GM23248 (cell line): ENCODE data around the gene MAPK8. TPM values are rescaled to one million over a fixed set of nuclear protein-coding genes. Genes with fewer than 3 reads are reported as not detected.
"Not testable (repeated sequence)": the region's sequence is repeated elsewhere in the genome, so short reads cannot be mapped to it uniquely, and the experiment has no call there.

Source experiments
- DNase-seq: peaks from one replicate; pipeline ENCODE4 v3.0.0-alpha.2; 2015
- H2AFZ ChIP-seq: fragments of 200-600 bp; sonication (generic); 2 replicates; pipeline ENCODE4 v1.6.1; 2016; ENCODE audit warnings: antibody characterized with exemption
- H3F3A ChIP-seq: fragments of 200-600 bp; sonication (generic); 2 replicates; pipeline ENCODE4 v1.6.1; 2016; ENCODE audit warnings: mild to moderate bottlenecking, antibody characterized with exemption, mixed run types; ENCODE audit not compliant: insufficient read depth
- H3K27ac ChIP-seq: fragments of 200-600 bp; sonication (generic); 2 replicates; pipeline ENCODE4 v1.5.1; 2016; ENCODE audit warnings: mild to moderate bottlenecking
- H3K27me3 ChIP-seq: fragments of 200-600 bp; sonication (generic); replicated peaks from 2 replicates; pipeline ENCODE4 v1.6.1; 2016; ENCODE audit warnings: mild to moderate bottlenecking; ENCODE audit not compliant: insufficient read depth
- H3K36me3 ChIP-seq: fragments of 200-600 bp; sonication (generic); 2 replicates; pipeline ENCODE4 v1.6.1; 2016; ENCODE audit warnings: low read depth, mild to moderate bottlenecking
- H3K4me1 ChIP-seq: fragments of 200-600 bp; sonication (generic); 2 replicates; pipeline ENCODE4 v1.6.1; 2016; ENCODE audit warnings: mild to moderate bottlenecking; ENCODE audit not compliant: insufficient read depth
- H3K4me2 ChIP-seq: fragments of 200-600 bp; sonication (generic); one replicate; pipeline ENCODE4 v1.6.1; 2016; ENCODE audit warnings: mild to moderate bottlenecking; ENCODE audit not compliant: unreplicated experiment
- H3K4me3 ChIP-seq: fragments of 200-600 bp; sonication (generic); 2 replicates; pipeline ENCODE4 v1.5.1; 2016; ENCODE audit warnings: mild to moderate bottlenecking
- H3K79me2 ChIP-seq: fragments of 200-600 bp; sonication (generic); 2 replicates; pipeline ENCODE4 v1.6.1; 2016; ENCODE audit warnings: mild to moderate bottlenecking; ENCODE audit not compliant: insufficient read depth
- H3K9ac ChIP-seq: fragments of 200-600 bp; sonication (generic); 2 replicates; pipeline ENCODE4 v1.6.1; 2016; ENCODE audit warnings: mild to moderate bottlenecking
- H3K9me2 ChIP-seq: fragments of 200-600 bp; sonication (generic); 2 replicates; pipeline ENCODE4 v1.6.1; 2016; ENCODE audit warnings: mixed run types, mild to moderate bottlenecking, moderate library complexity; ENCODE audit not compliant: insufficient read depth
- H3K9me3 ChIP-seq: fragments of 200-600 bp; sonication (generic); one replicate; pipeline ENCODE4 v1.6.1; 2017; ENCODE audit warnings: low read depth
- H4K20me1 ChIP-seq: fragments of 200-600 bp; sonication (generic); 2 replicates; pipeline ENCODE4 v1.6.0; 2016; ENCODE audit not compliant: insufficient read depth
- EZH2 ChIP-seq: fragments of 200-600 bp; sonication (generic); IDR thresholded peaks from 2 replicates; pipeline ENCODE4 v1.6.1; 2018; ENCODE audit warnings: antibody characterized with exemption, mild to moderate bottlenecking; ENCODE audit not compliant: insufficient read depth, poor library complexity, severe bottlenecking
- EZH2phosphoT487 ChIP-seq: fragments of 200-600 bp; sonication (generic); IDR thresholded peaks from 2 replicates; pipeline ENCODE4 v1.6.1; 2018; ENCODE audit warnings: antibody characterized with exemption, moderate library complexity, mild to moderate bottlenecking, low read depth; ENCODE audit not compliant: insufficient read depth
- WGBS, 2 experiments: methylation state at CpG; one replicate each; pipeline ENCODE4 v1.1.6; 2015 to 2017; ENCODE audit warnings: low lambda C conversion rate in 2 of 2, low coverage in 1 of 2; ENCODE audit errors: missing lambda C conversion rate in 2 of 2; 5-methylcytosine and 5-hydroxymethylcytosine counted together
- in situ Hi-C: fragments of 300-500 bp; cut with MboI; formaldehyde crosslinking; loops from 2 replicates; pipeline ENCODE4 v1.15.0; 2020
- polyA plus RNA-seq: library from polyadenylated mRNA; unstranded; fragments of >200 nt; fragmentation: Nextera tagmentation; extraction: Ambion mirVana; gene quantifications from 2 replicates; pipeline ENCODE4 v1.2.1, GENCODE V29; 2016
- total RNA-seq: library from RNA; depleted of rRNA; stranded (reverse); fragments of >200 nt; shearing (Covaris generic); gene quantifications from 2 replicates; pipeline ENCODE4 v1.2.3, GENCODE V29; 2014

Gene MAPK8
- total and polyA plus RNA-seq, 2 experiments from 2014 or later = 44.4 to 78.7 TPM

- Histone ChIP-seq H3K36me3 (peaks cover 1% of the 10 kb centered on the region; the same call in 1 of the 2 replicates), H4K20me1 (no peaks in the 10 kb centered on the region), H3K4me3 (no peak overlapping the region), H3K4me1 (no peaks in the 10 kb centered on the region), H3K9me3 (no peaks in the 10 kb centered on the region), H3K27ac (no peak overlapping the region), H3K9ac (no peak overlapping the region), H3K79me2 (peaks cover 96% of the 10 kb centered on the region), H3K27me3 (no peaks in the 10 kb centered on the region), H3F3A (no peaks in the 10 kb centered on the region), H2AFZ (no peak overlapping the region), H3K9me2 (no peaks in the 10 kb centered on the region), H3K4me2 (no peak overlapping the region)
- DNase-seq = no peak
- WGBS, 2 experiments = 77 to 80% methylated on average over 7 of the region's 7 CpGs
- no peak for TF ChIP-seq EZH2phosphoT487
- TF ChIP-seq EZH2 = no peak
- in situ Hi-C loops = no loop called here
Measured at GRCh38 chr10:48336978-48337599, 30.6 kb downstream of the MAPK8 start.

GRCh38 chr10:48340734-48341133 is 34.3 kb downstream of the MAPK8 start:
- Histone ChIP-seq H3K36me3 (no peaks in the 10 kb centered on the region), H3K27ac (no peak overlapping the region), H3F3A (no peaks in the 10 kb centered on the region), H2AFZ (no peak overlapping the region), H3K27me3 (no peaks in the 10 kb centered on the region), H3K9me2 (no peaks in the 10 kb centered on the region), H4K20me1 (0 out of 2 replicates have a peak, but pooled peaks cover 7% of the 10 kb centered on the region), H3K4me3 (no peak overlapping the region), H3K79me2 (peaks cover 96% of the 10 kb centered on the region), H3K4me2 (no peak overlapping the region), H3K9me3 (no peaks in the 10 kb centered on the region), H3K4me1 (peaks cover 12% of the 10 kb centered on the region), H3K9ac (no peak overlapping the region)
- in situ Hi-C loops = no loop called here
- no peak for DNase-seq
- TF ChIP-seq EZH2 (no peak), EZH2phosphoT487 (no peak)

- in situ Hi-C loops = no loop called here
- Histone ChIP-seq H2AFZ (no peak overlapping the region), H3K9ac (no peak overlapping the region), H3K79me2 (peaks cover 96% of the 10 kb centered on the region), H3F3A (no peaks in the 10 kb centered on the region), H3K27me3 (no peaks in the 10 kb centered on the region), H3K27ac (no peak overlapping the region), H3K4me2 (no peak overlapping the region), H3K9me2 (no peaks in the 10 kb centered on the region), H3K36me3 (no peaks in the 10 kb centered on the region), H3K4me1 (peaks cover 12% of the 10 kb centered on the region), H3K9me3 (no peaks in the 10 kb centered on the region), H3K4me3 (no peak overlapping the region), H4K20me1 (0 out of 2 replicates have a peak, but pooled peaks cover 7% of the 10 kb centered on the region)
- TF ChIP-seq EZH2 (no peak), EZH2phosphoT487 (no peak)
- 52 to 55% methylated on average over 2 of the region's 2 CpGs for WGBS, 2 experiments
- no peak for DNase-seq
Measured at GRCh38 chr10:48343106-48343505, 36.6 kb downstream of the MAPK8 start.

GRCh38 chr10:48343921-48344598 is 37.6 kb downstream of the MAPK8 start:
- Histone ChIP-seq H3K27ac (no peak overlapping the region), H3K4me2 (peak overlapping the region; percentile 9), H3K27me3 (no peaks in the 10 kb centered on the region), H3K9me3 (no peaks in the 10 kb centered on the region), H3K36me3 (no peaks in the 10 kb centered on the region), H3K79me2 (peaks cover 98% of the 10 kb centered on the region), H3K4me3 (no peak overlapping the region), H3K4me1 (peaks cover 12% of the 10 kb centered on the region), H3K9me2 (no peaks in the 10 kb centered on the region), H3F3A (no peaks in the 10 kb centered on the region), H2AFZ (no peak overlapping the region), H4K20me1 (0 out of 2 replicates have a peak, but pooled peaks cover 7% of the 10 kb centered on the region), H3K9ac (no peak overlapping the region)
- in situ Hi-C loops = no loop called here
- 66 to 67% methylated on average over 3 of the region's 3 CpGs for WGBS, 2 experiments
- TF ChIP-seq EZH2 (no peak), EZH2phosphoT487 (no peak)
- DNase-seq = peak; percentile 4

GRCh38 chr10:48346248-48346647 is 39.8 kb downstream of the MAPK8 start:
- H3K79me2 ChIP-seq = peaks cover 98% of the 10 kb centered on the region
- in situ Hi-C loops, H3K9me2 ChIP-seq, H3F3A ChIP-seq, H3K27me3 ChIP-seq, H3K4me2 ChIP-seq, DNase-seq, H3K9me3 ChIP-seq, H4K20me1 ChIP-seq, H3K9ac ChIP-seq, H3K4me3 ChIP-seq, H3K27ac ChIP-seq, H3K36me3 ChIP-seq, H2AFZ ChIP-seq: not testable (repeated sequence)
- 97% methylated on average over 8 to 9 of the region's 9 CpGs for WGBS, 2 experiments
- H3K4me1 ChIP-seq = peaks cover 12% of the 10 kb centered on the region

GRCh38 chr10:48347539-48347938 is 41.1 kb downstream of the MAPK8 start:
- H3K4me1 ChIP-seq = peaks cover 12% of the 10 kb centered on the region
- DNase-seq, H3K9me2 ChIP-seq, in situ Hi-C loops, H3K9ac ChIP-seq, H3F3A ChIP-seq, H3K4me2 ChIP-seq, H3K4me3 ChIP-seq, H3K27me3 ChIP-seq, H3K9me3 ChIP-seq, H3K27ac ChIP-seq, H2AFZ ChIP-seq, H3K36me3 ChIP-seq: not testable (repeated sequence)
- 90 to 98% methylated on average over 2 of the region's 2 CpGs for WGBS, 2 experiments
- 0 out of 2 replicates have a peak, but pooled peaks cover 11% of the 10 kb centered on the region for H4K20me1 ChIP-seq
- H3K79me2 ChIP-seq = peaks cover 98% of the 10 kb centered on the region

- H3K36me3 ChIP-seq, H3K9me3 ChIP-seq, H3K9ac ChIP-seq, H3K9me2 ChIP-seq, H3K4me2 ChIP-seq, H3F3A ChIP-seq, H3K4me3 ChIP-seq, DNase-seq, H3K27me3 ChIP-seq, in situ Hi-C loops, H2AFZ ChIP-seq, H3K27ac ChIP-seq: not testable (repeated sequence)
- Histone ChIP-seq H4K20me1 (peaks cover 11% of the 10 kb centered on the region; the same call in 1 of the 2 replicates), H3K4me1 (peaks cover 12% of the 10 kb centered on the region), H3K79me2 (peaks cover 98% of the 10 kb centered on the region)
- 97 to 98% methylated on average over 4 of the region's 4 CpGs for WGBS, 2 experiments
Measured at GRCh38 chr10:48347943-48348342, 41.5 kb downstream of the MAPK8 start.
